NAMALWA (cell line): Measurements from ENCODE around the gene RAB22A.
"Not testable (repeated sequence)": the region's sequence is repeated elsewhere in the genome, so short reads cannot be mapped to it uniquely, and the experiment has no call there.

Experiments used
- DNase-seq: peaks from one replicate; pipeline ENCODE4 v3.0.0-alpha.2; 2015; ENCODE audit warnings: low spot score

Gene RAB22A

DNA sequence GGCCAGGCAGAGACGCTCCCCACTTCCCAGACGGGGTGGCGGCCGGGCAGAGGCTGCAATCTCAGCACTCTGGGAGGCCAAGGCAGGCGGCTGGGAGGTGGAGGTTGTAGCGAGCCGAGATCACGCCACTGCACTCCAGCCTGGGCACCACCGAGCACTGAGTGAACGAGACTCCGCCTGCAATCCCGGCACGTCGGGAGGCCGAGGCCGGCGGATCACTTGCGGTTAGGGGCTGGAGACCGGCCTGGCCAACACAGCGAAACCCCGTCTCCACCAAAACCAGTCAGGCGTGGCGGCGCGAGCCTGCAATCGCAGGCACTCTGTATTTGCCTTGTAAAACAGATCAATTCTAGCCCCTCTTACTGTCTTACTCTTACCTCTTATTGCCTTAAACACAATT is 105.3 kb downstream of the RAB22A start:
- not testable (repeated sequence) for DNase-seq

- no peak for DNase-seq
Measured at GRCh38 chr20:58416057-58416456, 106.5 kb downstream of the RAB22A start.

DNA sequence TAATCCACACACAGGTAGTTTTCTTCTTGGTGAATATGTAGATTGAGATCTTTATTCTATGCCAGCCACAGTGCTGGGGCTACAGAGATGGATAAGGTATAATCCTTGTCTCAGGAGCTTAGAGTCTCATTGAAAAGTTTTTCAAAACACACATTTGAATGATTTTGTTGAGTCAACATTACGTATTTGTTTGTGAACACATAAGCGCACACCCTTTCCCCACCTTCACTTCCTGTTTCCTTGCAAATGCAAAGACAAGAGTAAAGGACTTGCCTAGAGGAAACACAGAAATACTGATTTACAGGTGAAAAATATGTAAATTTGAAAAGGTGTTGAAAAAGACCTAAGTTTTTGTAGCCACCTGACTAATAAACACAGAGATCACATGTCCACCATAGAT is 107.3 kb downstream of the RAB22A start:
- DNase-seq, result no peak
